ENCODE measurements around the gene SYT2.
"Not testable (repeated sequence)": the region's sequence is repeated elsewhere in the genome, so short reads cannot be mapped to it uniquely, and the experiment has no call there.

Gene SYT2

GRCh38 chr1:202622388-202622787 lies 87.9 kb downstream of the SYT2 start:
- Histone ChIP-seq H3K9ac (ENCODE audit: low read depth, low read length) (no peak overlapping the region), H3K4me1 (ENCODE audit: control insufficient read depth, insufficient read depth, low read length) (peaks cover 6% of the 10 kb centered on the region), H3K27ac (ENCODE audit: low read depth, low read length) (no peak overlapping the region), H3K36me3 (ENCODE audit: control insufficient read depth, insufficient read depth, low read length) (no peaks in the 10 kb centered on the region), H3K27me3 (ENCODE audit: control insufficient read depth, insufficient read depth, low read length) (no peaks in the 10 kb centered on the region), H3K9me3 (ENCODE audit: control insufficient read depth, insufficient read depth, low read length) (no peaks in the 10 kb centered on the region), H3K4me3 (ENCODE audit: low read depth, low read length) (no peak overlapping the region)

DNA sequence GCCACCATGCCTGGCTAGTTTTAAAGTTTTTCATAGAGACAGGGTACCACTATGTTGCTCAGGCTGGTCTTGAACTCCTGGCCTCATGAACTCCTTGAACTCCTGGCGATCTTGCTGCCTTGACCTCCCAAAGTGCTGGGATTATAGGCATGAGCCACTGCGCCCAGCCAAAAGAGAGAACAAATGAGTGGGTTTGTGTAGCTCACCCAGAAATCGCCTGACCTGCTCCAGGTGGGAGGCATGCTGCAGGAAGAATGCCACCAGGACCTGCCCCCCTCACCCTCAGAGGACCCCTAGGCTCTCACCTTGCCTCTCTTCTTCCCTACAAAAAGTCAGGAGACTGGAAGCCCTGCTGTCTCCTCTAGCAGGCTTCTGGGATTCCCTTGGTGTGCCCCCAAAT lies 88.8 kb downstream of the SYT2 start:
- Histone ChIP-seq H3K27ac (ENCODE audit: low read depth, low read length) (no peak overlapping the region), H3K4me1 (ENCODE audit: control insufficient read depth, insufficient read depth, low read length) (peaks cover 6% of the 10 kb centered on the region), H3K4me3 (ENCODE audit: low read depth, low read length) (no peak overlapping the region)

GRCh38 chr1:202620036-202620435 lies 90.2 kb downstream of the SYT2 start:
- H3K27me3 ChIP-seq (ENCODE audit: control insufficient read depth, insufficient read depth, low read length); H3K4me3 ChIP-seq (ENCODE audit: low read depth, low read length); H3K4me1 ChIP-seq (ENCODE audit: control insufficient read depth, insufficient read depth, low read length): not testable (repeated sequence)

More for the DNA sequence above, 88.8 kb downstream of the SYT2 start:
- H3K9ac ChIP-seq (ENCODE audit: low read depth, low read length) = no peak overlapping the region
- H3K27me3 ChIP-seq (ENCODE audit: control insufficient read depth, insufficient read depth, low read length) = no peaks in the 10 kb centered on the region
- H3K36me3 ChIP-seq (ENCODE audit: control insufficient read depth, insufficient read depth, low read length) = no peaks in the 10 kb centered on the region
- H3K9me3 ChIP-seq (ENCODE audit: control insufficient read depth, insufficient read depth, low read length) = no peaks in the 10 kb centered on the region

GRCh38 chr1:202619505-202619904 lies 90.7 kb downstream of the SYT2 start:
- Histone ChIP-seq H3K27ac (ENCODE audit: low read depth, low read length) (no peak overlapping the region), H3K27me3 (ENCODE audit: control insufficient read depth, insufficient read depth, low read length) (no peaks in the 10 kb centered on the region), H3K4me1 (ENCODE audit: control insufficient read depth, insufficient read depth, low read length) (peaks cover 6% of the 10 kb centered on the region), H3K36me3 (ENCODE audit: control insufficient read depth, insufficient read depth, low read length) (no peaks in the 10 kb centered on the region), H3K4me3 (ENCODE audit: low read depth, low read length) (no peak overlapping the region), H3K9me3 (ENCODE audit: control insufficient read depth, insufficient read depth, low read length) (no peaks in the 10 kb centered on the region), H3K9ac (ENCODE audit: low read depth, low read length) (no peak overlapping the region)

More at GRCh38 chr1:202620036-202620435, 90.2 kb downstream of the SYT2 start:
- H3K27ac ChIP-seq (ENCODE audit: low read depth, low read length); H3K9ac ChIP-seq (ENCODE audit: low read depth, low read length); H3K36me3 ChIP-seq (ENCODE audit: control insufficient read depth, insufficient read depth, low read length); H3K9me3 ChIP-seq (ENCODE audit: control insufficient read depth, insufficient read depth, low read length): not testable (repeated sequence)

GRCh38 chr1:202619012-202619411 lies 91.2 kb downstream of the SYT2 start:
- not testable (repeated sequence) for H3K36me3 ChIP-seq (ENCODE audit: control insufficient read depth, insufficient read depth, low read length); H3K27me3 ChIP-seq (ENCODE audit: control insufficient read depth, insufficient read depth, low read length); H3K9ac ChIP-seq (ENCODE audit: low read depth, low read length); H3K9me3 ChIP-seq (ENCODE audit: control insufficient read depth, insufficient read depth, low read length); H3K4me1 ChIP-seq (ENCODE audit: control insufficient read depth, insufficient read depth, low read length); H3K4me3 ChIP-seq (ENCODE audit: low read depth, low read length)
- H3K27ac ChIP-seq (ENCODE audit: low read depth, low read length) = peak overlapping the region; percentile 28

- H3K4me1 ChIP-seq (ENCODE audit: control insufficient read depth, insufficient read depth, low read length) = peaks cover 6% of the 10 kb centered on the region
- no peaks in the 10 kb centered on the region for H3K36me3 ChIP-seq (ENCODE audit: control insufficient read depth, insufficient read depth, low read length)
- H3K4me3 ChIP-seq (ENCODE audit: low read depth, low read length) = no peak overlapping the region
- H3K27ac ChIP-seq (ENCODE audit: low read depth, low read length) = no peak overlapping the region
- H3K27me3 ChIP-seq (ENCODE audit: control insufficient read depth, insufficient read depth, low read length) = no peaks in the 10 kb centered on the region
- H3K9me3 ChIP-seq (ENCODE audit: control insufficient read depth, insufficient read depth, low read length) = no peaks in the 10 kb centered on the region
- no peak overlapping the region for H3K9ac ChIP-seq (ENCODE audit: low read depth, low read length)
Measured at GRCh38 chr1:202616355-202616915, 93.8 kb downstream of the SYT2 start.

DNA sequence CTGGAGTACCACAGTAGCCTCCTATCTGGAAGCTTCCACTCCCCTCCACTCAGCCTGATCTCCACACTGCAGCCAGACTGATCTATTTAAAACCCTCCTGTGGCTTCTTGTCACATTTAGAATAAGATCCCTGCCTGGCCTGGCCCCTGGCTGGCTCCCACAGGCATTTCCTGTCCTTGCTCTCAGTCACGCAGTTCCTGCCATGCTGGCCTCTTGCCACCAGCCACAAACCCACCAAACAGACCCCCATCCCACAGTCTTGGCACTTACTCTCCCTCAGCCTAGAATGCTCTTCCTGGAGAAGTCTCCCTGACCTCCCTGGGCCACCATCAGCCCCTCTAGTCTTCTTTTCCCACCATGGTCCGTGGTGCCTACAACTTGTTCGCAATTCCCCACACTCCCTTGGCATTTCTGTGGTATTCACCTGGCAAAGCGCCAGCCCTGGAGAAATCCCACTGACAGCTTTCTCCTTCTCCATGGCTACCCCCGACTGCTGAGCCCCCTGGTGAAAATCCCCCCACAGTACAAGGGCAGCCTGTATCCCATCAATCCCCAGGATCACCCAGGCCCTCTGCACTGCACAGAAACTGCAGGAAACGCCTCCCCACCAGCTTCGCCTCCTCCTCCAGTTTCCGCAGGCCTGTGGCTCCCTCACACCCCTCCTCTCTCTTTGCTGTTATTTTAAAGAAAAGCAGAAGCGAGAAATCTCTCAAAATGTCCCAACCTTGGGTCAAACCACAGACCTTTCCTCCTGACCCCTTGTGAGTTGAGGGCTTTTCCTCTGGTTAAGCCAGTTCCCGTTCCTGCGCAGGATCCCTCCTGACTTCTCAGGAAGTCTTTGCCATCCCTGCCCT lies 94.5 kb downstream of the SYT2 start:
- Histone ChIP-seq H3K4me1 (ENCODE audit: control insufficient read depth, insufficient read depth, low read length) (peaks cover 6% of the 10 kb centered on the region), H3K9ac (ENCODE audit: low read depth, low read length) (no peak overlapping the region), H3K36me3 (ENCODE audit: control insufficient read depth, insufficient read depth, low read length) (no peaks in the 10 kb centered on the region), H3K27me3 (ENCODE audit: control insufficient read depth, insufficient read depth, low read length) (no peaks in the 10 kb centered on the region), H3K27ac (ENCODE audit: low read depth, low read length) (no peak overlapping the region), H3K4me3 (ENCODE audit: low read depth, low read length) (no peak overlapping the region), H3K9me3 (ENCODE audit: control insufficient read depth, insufficient read depth, low read length) (no peaks in the 10 kb centered on the region)

DNA sequence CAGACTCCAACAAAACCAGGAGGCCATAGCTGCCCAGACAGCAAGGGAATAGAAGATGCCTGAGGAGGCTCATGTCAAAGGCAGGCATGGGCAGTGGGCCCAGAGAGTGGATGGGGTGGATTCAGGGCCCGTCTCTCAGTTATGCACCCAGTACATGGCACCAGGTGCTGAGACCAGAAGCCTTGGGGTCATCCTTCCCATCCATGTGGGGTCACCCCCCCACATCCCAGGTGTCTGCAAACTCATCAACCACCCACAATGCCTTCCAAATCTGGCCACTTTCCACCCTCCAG lies 95.1 kb downstream of the SYT2 start:
- H3K9me3 ChIP-seq (ENCODE audit: control insufficient read depth, insufficient read depth, low read length); H3K9ac ChIP-seq (ENCODE audit: low read depth, low read length); H3K27me3 ChIP-seq (ENCODE audit: control insufficient read depth, insufficient read depth, low read length); H3K4me1 ChIP-seq (ENCODE audit: control insufficient read depth, insufficient read depth, low read length); H3K27ac ChIP-seq (ENCODE audit: low read depth, low read length); H3K4me3 ChIP-seq (ENCODE audit: low read depth, low read length); H3K36me3 ChIP-seq (ENCODE audit: control insufficient read depth, insufficient read depth, low read length): not testable (repeated sequence)

DNA sequence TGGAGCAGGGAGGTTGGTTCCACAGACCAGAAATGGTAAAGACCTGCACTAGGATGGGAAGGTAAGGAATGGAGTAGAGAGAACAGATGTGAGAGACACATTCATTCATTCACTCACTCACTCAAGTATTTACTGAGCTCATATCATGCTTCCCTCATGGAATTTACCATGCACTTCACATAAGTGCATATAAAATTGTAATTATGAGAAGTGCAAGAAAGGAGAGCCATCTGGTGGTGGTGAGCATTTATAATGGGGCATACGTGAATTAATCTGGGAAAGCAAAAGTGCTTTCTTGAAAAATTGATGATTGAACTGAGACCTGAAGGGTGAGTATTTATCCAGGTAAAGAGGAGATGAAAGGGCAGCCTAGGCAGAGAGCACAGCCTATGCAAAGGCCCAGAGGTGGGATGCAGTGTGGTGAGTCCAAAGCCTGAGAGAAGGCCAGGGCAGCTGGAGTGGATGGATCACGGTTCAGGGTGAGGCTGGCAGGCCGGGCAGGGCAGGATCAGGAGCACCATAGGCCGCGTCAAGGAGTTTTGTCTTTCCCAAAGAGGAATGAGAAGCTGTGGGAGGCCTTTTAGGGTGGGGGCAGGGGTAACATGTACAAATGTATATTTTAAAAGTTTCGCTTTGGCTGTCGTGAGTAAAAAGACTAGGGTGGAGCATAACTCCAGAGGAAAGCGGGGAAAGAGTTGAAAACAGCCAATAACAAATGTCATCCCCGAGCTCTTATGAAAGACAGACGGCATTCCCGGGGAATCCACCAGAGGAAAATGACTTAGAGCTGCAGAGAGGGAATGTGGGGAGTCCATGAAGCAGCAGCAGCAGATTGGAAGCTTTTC lies 95.7 kb downstream of the SYT2 start:
- H3K27me3 ChIP-seq (ENCODE audit: control insufficient read depth, insufficient read depth, low read length) = not testable (repeated sequence)

DNA sequence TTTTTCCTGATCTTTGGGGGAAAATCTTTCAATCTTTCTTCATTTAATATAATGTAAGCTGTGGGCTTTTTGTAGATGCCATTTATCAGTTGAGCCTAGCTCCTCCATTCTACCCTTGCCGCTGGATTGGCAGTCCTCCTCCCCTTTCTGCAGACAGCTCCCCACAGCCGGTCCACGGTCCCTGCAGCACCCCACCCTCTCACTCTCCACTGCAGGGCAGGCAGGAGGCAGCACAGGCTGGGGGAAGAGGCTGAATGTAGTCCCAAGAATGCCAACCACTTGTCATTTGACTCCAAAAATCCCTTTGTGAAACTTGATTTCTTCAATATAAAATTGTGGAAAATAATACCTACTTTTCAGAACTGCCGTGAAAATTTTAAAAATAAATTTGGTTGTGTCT lies 96.7 kb downstream of the SYT2 start:
- Histone ChIP-seq H3K4me1 (ENCODE audit: control insufficient read depth, insufficient read depth, low read length) (peaks cover 2% of the 10 kb centered on the region), H3K4me3 (ENCODE audit: low read depth, low read length) (no peak overlapping the region), H3K36me3 (ENCODE audit: control insufficient read depth, insufficient read depth, low read length) (no peaks in the 10 kb centered on the region), H3K27ac (ENCODE audit: low read depth, low read length) (no peak overlapping the region), H3K27me3 (ENCODE audit: control insufficient read depth, insufficient read depth, low read length) (no peaks in the 10 kb centered on the region), H3K9ac (ENCODE audit: low read depth, low read length) (no peak overlapping the region), H3K9me3 (ENCODE audit: control insufficient read depth, insufficient read depth, low read length) (no peaks in the 10 kb centered on the region)

More for the DNA sequence above, 95.7 kb downstream of the SYT2 start:
- H3K4me3 ChIP-seq (ENCODE audit: low read depth, low read length); H3K4me1 ChIP-seq (ENCODE audit: control insufficient read depth, insufficient read depth, low read length); H3K9me3 ChIP-seq (ENCODE audit: control insufficient read depth, insufficient read depth, low read length); H3K36me3 ChIP-seq (ENCODE audit: control insufficient read depth, insufficient read depth, low read length); H3K27ac ChIP-seq (ENCODE audit: low read depth, low read length); H3K9ac ChIP-seq (ENCODE audit: low read depth, low read length): not testable (repeated sequence)

DNA sequence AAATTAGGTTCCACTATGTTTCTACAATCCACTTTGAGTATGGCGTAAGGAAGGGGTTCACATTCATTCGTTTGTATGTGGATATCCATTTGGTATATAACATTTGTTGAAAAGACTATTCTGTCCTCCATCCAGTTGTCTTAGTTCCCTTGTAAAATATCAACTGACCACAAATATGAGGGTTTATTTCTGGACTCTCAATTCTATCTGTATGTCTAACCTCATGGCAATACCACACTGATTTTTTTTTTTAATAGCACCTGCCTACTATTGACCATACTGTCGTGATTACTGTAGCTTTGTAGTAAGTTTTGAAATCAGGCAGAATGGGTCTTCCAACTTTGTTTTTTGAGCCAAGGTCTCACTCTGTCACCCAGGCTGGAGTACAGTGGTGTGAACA lies 98.2 kb downstream of the SYT2 start:
- H3K4me3 ChIP-seq (ENCODE audit: low read depth, low read length); H3K9ac ChIP-seq (ENCODE audit: low read depth, low read length); H3K36me3 ChIP-seq (ENCODE audit: control insufficient read depth, insufficient read depth, low read length); H3K27ac ChIP-seq (ENCODE audit: low read depth, low read length); H3K4me1 ChIP-seq (ENCODE audit: control insufficient read depth, insufficient read depth, low read length); H3K27me3 ChIP-seq (ENCODE audit: control insufficient read depth, insufficient read depth, low read length); H3K9me3 ChIP-seq (ENCODE audit: control insufficient read depth, insufficient read depth, low read length): not testable (repeated sequence)

All from HUES48 (cell line).